ENCODE data around the gene C1QTNF9B.

Gene C1QTNF9B

DNA sequence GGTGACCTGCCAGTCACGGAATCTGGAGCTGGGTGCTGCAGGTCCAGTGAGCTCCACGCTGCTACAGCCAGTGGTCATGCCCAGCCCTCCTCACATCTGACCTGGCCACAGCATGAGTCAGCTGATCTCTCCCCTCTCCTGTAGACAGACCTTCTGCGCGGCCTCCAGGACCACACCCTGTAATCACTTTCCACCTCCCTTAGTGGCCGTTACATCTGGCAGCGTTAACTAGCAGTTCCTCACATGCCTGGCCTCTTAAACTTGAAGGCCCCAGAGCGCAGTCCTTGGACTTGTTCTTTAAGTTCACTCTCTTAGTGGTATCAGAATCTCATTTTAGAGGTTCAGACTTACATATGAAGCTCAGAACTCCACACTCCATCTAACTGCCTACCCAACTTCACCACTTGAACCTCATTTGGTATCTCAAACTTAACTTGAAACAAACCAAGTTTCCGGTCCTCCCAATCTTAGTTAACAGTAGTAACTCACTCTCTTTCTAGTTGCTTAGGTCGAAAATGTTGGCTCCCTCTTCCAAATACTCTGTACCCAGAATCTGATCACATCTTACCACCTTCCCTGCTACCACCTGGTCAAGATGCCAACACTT, 30.8 kb downstream of the C1QTNF9B start:
- Mint-ChIP-seq H3K9me3 (no peaks in the 10 kb centered on the region), H3K4me1 (no peaks in the 10 kb centered on the region), H3K27me3 (no peaks in the 10 kb centered on the region), H3K36me3 (ENCODE audit: insufficient read depth) (peaks cover 4% of the 10 kb centered on the region), H3K4me3 (no peak overlapping the region), H3K27ac (ENCODE audit: low read depth) (no peak overlapping the region)
- ATAC-seq (replicated peaks; ENCODE audit: extremely low read depth, poor library complexity, severe bottlenecking): no peak
- no peak for DNase-seq (ENCODE audit: low spot score in 2 of 2)

DNA sequence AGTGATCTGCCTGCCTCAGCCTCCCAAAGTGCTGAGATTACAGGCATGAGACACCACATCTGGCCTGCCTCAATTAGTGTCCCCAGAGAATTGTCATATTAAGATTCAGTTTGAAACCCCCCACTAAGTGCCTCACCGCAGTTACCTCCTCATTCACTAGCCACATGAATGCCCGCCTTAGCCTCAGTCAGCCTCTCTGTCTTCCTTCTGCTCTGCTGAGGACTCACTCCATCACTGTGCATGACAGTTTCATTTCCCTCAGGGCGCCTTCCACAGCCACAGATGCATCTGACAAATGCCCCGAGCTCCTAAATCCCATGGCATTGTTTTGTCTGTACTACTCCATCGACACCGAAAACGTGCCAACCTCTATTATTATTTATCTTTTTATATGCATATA, 31.4 kb downstream of the C1QTNF9B start:
- Mint-ChIP-seq H3K4me3 (no peak overlapping the region), H3K27me3 (no peaks in the 10 kb centered on the region), H3K4me1 (no peaks in the 10 kb centered on the region), H3K9me3 (no peaks in the 10 kb centered on the region), H3K27ac (ENCODE audit: low read depth) (no peak overlapping the region), H3K36me3 (ENCODE audit: insufficient read depth) (peaks cover 4% of the 10 kb centered on the region)
- DNase-seq (ENCODE audit: low spot score in 2 of 2): no peak
- ATAC-seq (replicated peaks; ENCODE audit: extremely low read depth, poor library complexity, severe bottlenecking): no peak

DNA sequence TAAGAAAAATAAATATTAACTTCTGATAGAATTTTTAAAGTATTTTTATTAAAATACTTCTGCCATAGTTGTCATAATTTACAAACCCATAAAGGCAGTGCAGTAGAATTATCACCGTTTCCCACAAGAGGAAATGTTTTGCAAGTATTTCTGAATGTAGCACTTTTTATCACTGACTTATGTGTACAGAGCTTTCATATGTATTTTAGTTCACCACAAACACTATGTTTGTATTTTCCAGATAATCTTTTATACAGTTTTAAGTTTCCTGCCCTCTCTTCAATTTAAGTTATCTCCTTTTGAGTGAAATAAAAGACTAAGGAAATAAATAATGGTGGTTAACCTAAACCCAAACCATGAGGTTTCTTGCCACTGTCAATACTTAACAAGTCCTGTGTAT, 32.3 kb downstream of the C1QTNF9B start:
- Mint-ChIP-seq H3K9me3 (no peaks in the 10 kb centered on the region), H3K27me3 (no peaks in the 10 kb centered on the region), H3K4me3 (no peak overlapping the region), H3K4me1 (no peaks in the 10 kb centered on the region), H3K27ac (ENCODE audit: low read depth) (no peak overlapping the region), H3K36me3 (ENCODE audit: insufficient read depth) (peaks cover 6% of the 10 kb centered on the region)
- no peak for ATAC-seq (replicated peaks; ENCODE audit: extremely low read depth, poor library complexity, severe bottlenecking)
- no peak for DNase-seq (ENCODE audit: low spot score in 2 of 2)

DNA sequence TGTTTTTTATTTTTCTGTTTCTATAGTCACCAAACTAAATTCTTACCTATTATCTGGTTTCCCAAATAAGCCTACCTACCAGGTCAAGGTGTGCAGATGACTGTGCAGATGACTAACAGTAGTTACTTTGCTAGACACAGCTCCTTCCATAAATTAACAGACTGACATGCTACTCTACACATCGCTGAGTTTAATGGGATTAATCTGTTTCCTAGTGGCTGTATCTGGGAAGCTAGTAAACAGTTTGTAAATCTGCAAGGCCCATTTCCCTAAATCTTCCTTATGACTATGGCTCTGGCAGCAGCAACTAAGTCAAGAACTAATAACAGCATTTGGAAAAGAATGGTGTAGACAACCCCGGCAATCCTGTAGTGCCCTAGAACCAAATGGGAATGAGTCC, 36.0 kb downstream of the C1QTNF9B start:
- peaks cover 7% of the 10 kb centered on the region for H3K36me3 Mint-ChIP-seq (ENCODE audit: insufficient read depth)
- DNase-seq (ENCODE audit: low spot score in 2 of 2) (no peak), ATAC-seq (replicated peaks; ENCODE audit: extremely low read depth, poor library complexity, severe bottlenecking) (no peak)
- H3K27me3 Mint-ChIP-seq: no peaks in the 10 kb centered on the region
- no peaks in the 10 kb centered on the region for H3K4me1 Mint-ChIP-seq
- H3K9me3 Mint-ChIP-seq: no peaks in the 10 kb centered on the region
- H3K4me3 Mint-ChIP-seq: no peak overlapping the region
- H3K27ac Mint-ChIP-seq (ENCODE audit: low read depth): no peak overlapping the region

DNA sequence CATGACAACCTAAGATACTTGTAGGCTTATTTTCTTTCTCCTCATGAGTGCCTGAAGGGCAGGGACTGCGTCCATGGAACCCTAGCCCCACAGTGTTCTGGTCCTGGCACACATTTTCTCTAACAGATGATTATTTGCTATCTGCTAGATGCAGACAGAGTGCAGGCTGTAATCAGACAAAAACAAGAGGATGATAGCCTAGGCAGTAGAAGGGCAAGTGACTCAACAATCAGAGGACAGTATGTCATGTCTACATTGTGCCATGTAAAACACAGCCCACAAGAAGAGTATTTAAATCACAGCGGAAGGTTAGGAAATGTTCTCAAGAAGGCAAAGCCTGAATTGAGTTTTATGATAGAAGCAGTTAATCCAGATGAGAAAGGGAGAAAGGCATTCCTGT, 37.4 kb downstream of the C1QTNF9B start:
- Mint-ChIP-seq H3K36me3 (ENCODE audit: insufficient read depth) (peaks cover 4% of the 10 kb centered on the region), H3K9me3 (no peaks in the 10 kb centered on the region)

DNA sequence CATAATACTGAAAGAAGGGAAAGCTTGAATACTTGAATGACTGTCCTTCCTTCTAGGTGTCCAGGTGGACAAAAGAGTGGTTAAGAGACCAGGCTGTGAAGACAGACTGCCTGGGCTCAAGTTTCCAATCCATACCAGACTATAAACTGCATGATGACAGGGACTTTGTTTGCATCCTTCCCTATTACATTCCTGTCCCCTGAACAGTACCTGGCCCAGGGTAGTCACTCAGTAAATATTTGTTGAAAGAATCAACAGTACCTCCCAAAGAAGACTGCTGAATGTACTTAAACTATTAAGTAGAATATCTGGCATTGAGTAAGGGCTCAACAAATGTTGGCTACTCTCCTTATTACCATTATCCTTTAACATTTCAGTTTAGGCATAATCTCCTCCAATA, 37.8 kb downstream of the C1QTNF9B start:
- H3K9me3 Mint-ChIP-seq: no peaks in the 10 kb centered on the region
- H3K27me3 Mint-ChIP-seq: no peaks in the 10 kb centered on the region
- ATAC-seq (replicated peaks; ENCODE audit: extremely low read depth, poor library complexity, severe bottlenecking) (no peak), DNase-seq (ENCODE audit: low spot score in 2 of 2) (no peak)
- no peaks in the 10 kb centered on the region for H3K4me1 Mint-ChIP-seq
- H3K36me3 Mint-ChIP-seq (ENCODE audit: insufficient read depth): peaks cover 4% of the 10 kb centered on the region
- H3K4me3 Mint-ChIP-seq: no peak overlapping the region
- no peak overlapping the region for H3K27ac Mint-ChIP-seq (ENCODE audit: low read depth)

More for the DNA sequence above, 37.4 kb downstream of the C1QTNF9B start:
- no peak for DNase-seq (ENCODE audit: low spot score in 2 of 2)
- Mint-ChIP-seq H3K4me1 (no peaks in the 10 kb centered on the region), H3K27me3 (no peaks in the 10 kb centered on the region), H3K4me3 (no peak overlapping the region), H3K27ac (ENCODE audit: low read depth) (no peak overlapping the region)
- no peak for ATAC-seq (replicated peaks; ENCODE audit: extremely low read depth, poor library complexity, severe bottlenecking)

DNA sequence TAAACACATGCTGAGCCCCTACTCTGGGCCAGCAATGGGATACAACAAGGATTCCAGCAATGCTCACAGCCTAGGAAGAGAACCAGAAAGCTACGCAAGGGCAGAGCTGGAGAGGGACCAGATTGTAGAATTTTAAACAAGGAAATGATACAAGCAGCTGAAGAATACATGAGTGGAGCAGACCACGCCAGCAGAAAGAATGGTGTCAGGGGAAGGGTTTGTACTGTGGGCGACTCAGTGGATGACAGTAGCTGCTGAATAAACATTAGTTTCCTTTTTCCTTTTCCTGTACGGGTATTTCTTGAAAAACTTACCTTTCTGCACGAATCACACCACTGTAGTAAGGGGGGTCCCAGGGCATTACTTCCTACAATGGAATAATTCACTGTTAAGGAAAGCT, 38.8 kb downstream of the C1QTNF9B start:
- Mint-ChIP-seq H3K27ac (ENCODE audit: low read depth) (no peak overlapping the region), H3K27me3 (no peaks in the 10 kb centered on the region), H3K4me3 (no peak overlapping the region), H3K36me3 (ENCODE audit: insufficient read depth) (peaks cover 4% of the 10 kb centered on the region), H3K9me3 (no peaks in the 10 kb centered on the region), H3K4me1 (no peaks in the 10 kb centered on the region)
- ATAC-seq (replicated peaks; ENCODE audit: extremely low read depth, poor library complexity, severe bottlenecking) (no peak), DNase-seq (ENCODE audit: low spot score in 2 of 2) (no peak)

DNA sequence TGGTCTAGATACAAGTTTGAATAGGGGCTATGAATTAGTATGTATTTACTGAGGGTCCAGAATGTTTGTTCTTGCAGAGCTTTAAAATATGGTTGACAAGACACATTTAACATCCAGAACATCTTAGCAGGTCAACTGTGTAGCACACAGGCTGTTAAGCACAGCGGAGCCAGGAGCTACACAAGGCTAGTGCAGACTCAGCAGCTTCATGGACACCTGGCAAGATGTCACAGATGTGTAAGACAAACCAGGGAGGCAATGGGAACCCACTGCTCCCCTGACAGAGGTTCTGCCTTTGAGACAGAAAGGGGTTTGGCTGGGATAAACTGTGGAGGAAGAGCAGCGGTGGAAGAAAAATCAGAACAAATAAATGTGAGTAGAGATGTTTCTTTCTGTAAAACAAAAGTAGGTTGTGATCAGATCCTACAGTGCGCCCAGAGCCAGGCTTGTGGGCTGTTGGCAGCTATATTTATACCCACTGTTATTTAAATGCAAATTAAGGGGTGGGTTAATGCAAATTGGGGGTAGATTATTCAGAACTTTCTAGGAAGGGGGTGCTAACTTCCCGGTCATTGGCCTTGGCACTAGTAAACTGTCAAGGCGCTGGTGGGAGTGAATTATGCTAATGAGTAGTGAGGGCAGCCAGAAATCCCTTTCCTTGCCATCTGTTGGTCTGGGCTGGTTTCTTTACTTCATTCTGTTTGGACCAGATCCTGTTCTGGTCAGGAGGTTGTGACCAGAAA, 41.1 kb downstream of the C1QTNF9B start:
- H3K4me1 Mint-ChIP-seq: no peaks in the 10 kb centered on the region
- DNase-seq (ENCODE audit: low spot score in 2 of 2) (no peak), ATAC-seq (replicated peaks; ENCODE audit: extremely low read depth, poor library complexity, severe bottlenecking) (no peak)
- no peaks in the 10 kb centered on the region for H3K9me3 Mint-ChIP-seq
- peaks cover 4% of the 10 kb centered on the region for H3K36me3 Mint-ChIP-seq (ENCODE audit: insufficient read depth)
- no peak overlapping the region for H3K4me3 Mint-ChIP-seq
- no peak overlapping the region for H3K27ac Mint-ChIP-seq (ENCODE audit: low read depth)
- H3K27me3 Mint-ChIP-seq: no peaks in the 10 kb centered on the region

DNA sequence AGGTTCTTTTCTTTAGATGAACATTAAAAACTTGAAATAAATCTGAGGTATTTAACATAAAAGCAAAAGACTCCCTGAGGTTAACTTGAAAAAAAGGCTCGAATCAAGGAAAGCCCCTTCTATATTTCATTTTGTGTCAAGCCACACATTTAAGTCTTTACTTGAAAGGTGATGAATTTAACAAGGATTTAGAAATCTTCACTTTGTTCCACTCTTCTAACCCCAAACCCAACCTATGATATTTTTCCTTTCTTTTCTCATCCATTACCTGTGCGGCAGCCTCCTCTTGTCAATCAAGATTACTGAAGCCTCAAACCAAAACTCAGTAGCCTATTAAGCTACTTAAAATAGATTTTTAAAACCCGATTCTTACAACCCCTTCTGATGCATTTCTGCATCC, 41.9 kb downstream of the C1QTNF9B start:
- DNase-seq (ENCODE audit: low spot score in 2 of 2): no peak
- Mint-ChIP-seq H3K9me3 (no peaks in the 10 kb centered on the region), H3K4me3 (no peak overlapping the region), H3K36me3 (ENCODE audit: insufficient read depth) (peaks cover 4% of the 10 kb centered on the region), H3K4me1 (no peaks in the 10 kb centered on the region), H3K27ac (ENCODE audit: low read depth) (no peak overlapping the region), H3K27me3 (no peaks in the 10 kb centered on the region)
- ATAC-seq (replicated peaks; ENCODE audit: extremely low read depth, poor library complexity, severe bottlenecking): no peak

DNA sequence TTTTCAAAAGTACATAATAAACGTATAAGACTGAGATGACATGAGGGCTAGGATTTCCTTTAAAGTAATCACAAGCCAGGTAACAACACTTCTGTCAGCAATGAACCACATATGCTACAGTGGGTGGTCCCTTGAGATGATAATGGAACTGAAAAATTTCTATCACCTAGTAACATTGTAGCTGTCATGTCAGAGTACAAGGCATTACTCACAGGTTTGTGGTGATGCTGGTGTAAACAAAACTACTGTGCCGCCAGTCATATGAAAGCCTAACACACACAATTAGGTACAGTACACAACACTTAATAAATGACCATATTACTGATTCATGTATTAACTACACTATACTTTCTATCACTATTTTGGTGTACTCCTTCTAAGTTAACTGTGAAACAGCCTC, 45.0 kb downstream of the C1QTNF9B start:
- Mint-ChIP-seq H3K4me3 (no peak overlapping the region), H3K27me3 (no peaks in the 10 kb centered on the region), H3K4me1 (no peaks in the 10 kb centered on the region), H3K9me3 (no peaks in the 10 kb centered on the region), H3K27ac (ENCODE audit: low read depth) (no peak overlapping the region), H3K36me3 (ENCODE audit: insufficient read depth) (no peaks in the 10 kb centered on the region)
- DNase-seq (ENCODE audit: low spot score in 2 of 2) (no peak), ATAC-seq (replicated peaks; ENCODE audit: extremely low read depth, poor library complexity, severe bottlenecking) (no peak)

DNA sequence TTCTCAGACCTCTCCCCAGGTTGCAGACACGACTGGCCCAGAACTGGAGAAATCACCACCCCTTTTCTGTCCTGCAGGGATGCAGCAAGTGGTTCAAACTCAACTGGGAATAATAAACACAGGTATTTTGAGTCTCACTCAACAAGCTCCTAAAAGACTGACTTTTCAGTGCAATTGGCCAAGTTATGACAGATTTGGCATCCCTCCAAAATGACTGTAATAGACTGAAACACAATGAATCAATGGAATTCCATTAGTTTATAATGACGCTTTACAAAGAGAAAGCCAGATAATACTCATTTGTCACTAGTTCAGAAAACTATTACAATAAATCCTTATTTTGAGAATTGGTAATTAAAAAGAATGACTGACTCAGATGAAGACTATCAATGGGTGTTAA, 46.2 kb downstream of the C1QTNF9B start:
- H3K9me3 Mint-ChIP-seq: no peaks in the 10 kb centered on the region
- no peak for ATAC-seq (replicated peaks; ENCODE audit: extremely low read depth, poor library complexity, severe bottlenecking)
- H3K36me3 Mint-ChIP-seq (ENCODE audit: insufficient read depth): no peaks in the 10 kb centered on the region
- no peaks in the 10 kb centered on the region for H3K4me1 Mint-ChIP-seq
- no peaks in the 10 kb centered on the region for H3K27me3 Mint-ChIP-seq
- no peak for DNase-seq (ENCODE audit: low spot score in 2 of 2)
- H3K4me3 Mint-ChIP-seq: no peak overlapping the region
- H3K27ac Mint-ChIP-seq (ENCODE audit: low read depth): peak overlapping the region; percentile 33

DNA sequence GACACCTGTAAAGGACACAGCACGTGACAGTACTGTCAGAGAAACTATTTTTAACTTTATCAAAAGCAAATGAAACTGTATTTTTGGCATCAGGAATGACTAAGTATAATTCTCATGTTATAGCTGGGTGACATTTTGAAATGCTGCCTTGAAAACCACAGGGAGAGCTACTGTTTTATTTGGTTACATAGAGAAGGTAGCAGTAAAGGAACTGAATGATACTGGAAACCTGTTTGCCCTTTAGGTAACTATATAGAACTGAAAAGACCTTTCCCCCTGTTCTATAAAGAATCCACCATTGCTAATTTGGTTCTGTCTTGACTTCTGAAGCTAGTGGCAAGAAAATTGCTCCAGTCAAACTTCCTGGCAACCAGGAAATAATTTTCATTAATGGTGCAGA, 47.2 kb downstream of the C1QTNF9B start:
- H3K9me3 Mint-ChIP-seq: no peaks in the 10 kb centered on the region
- no peaks in the 10 kb centered on the region for H3K36me3 Mint-ChIP-seq (ENCODE audit: insufficient read depth)
- no peak for ATAC-seq (replicated peaks; ENCODE audit: extremely low read depth, poor library complexity, severe bottlenecking)
- peak overlapping the region; percentile 33 for H3K27ac Mint-ChIP-seq (ENCODE audit: low read depth)
- no peak overlapping the region for H3K4me3 Mint-ChIP-seq
- H3K4me1 Mint-ChIP-seq: no peaks in the 10 kb centered on the region
- H3K27me3 Mint-ChIP-seq: no peaks in the 10 kb centered on the region
- no peak for DNase-seq (ENCODE audit: low spot score in 2 of 2)

DNA sequence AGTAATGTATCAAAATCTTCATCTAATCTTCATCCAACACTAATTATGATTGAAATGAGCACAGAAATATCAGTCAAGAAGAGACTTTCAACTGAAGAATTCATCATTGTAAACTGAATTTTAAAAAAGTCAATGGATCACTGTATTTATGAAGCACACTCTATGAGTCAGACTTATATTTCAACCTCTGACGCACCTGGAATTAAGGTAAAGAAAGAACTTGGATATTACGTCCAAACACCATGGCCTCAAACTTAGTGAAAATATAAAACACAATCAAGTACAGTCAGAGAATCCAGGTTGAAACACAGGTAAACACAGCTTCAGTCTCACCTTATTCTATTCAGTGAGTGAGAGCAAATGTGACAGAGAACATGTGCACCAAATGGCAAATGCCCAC, 47.6 kb downstream of the C1QTNF9B start:
- H3K9me3 Mint-ChIP-seq: no peaks in the 10 kb centered on the region
- ATAC-seq (replicated peaks; ENCODE audit: extremely low read depth, poor library complexity, severe bottlenecking): no peak
- no peaks in the 10 kb centered on the region for H3K4me1 Mint-ChIP-seq
- no peak overlapping the region for H3K27ac Mint-ChIP-seq (ENCODE audit: low read depth)
- H3K27me3 Mint-ChIP-seq: no peaks in the 10 kb centered on the region
- no peak overlapping the region for H3K4me3 Mint-ChIP-seq
- no peaks in the 10 kb centered on the region for H3K36me3 Mint-ChIP-seq (ENCODE audit: insufficient read depth)
- no peak for DNase-seq (ENCODE audit: low spot score in 2 of 2)

Measured in central memory CD8-positive, alpha-beta T cell (primary cell).